ENCODE results near the gene CTSF.

The CTSF gene

GRCh38 chr11:66539870-66540213, 28.6 kb downstream of the CTSF start:
- no peak for DNase-seq (ENCODE audit: low read depth in 1 of 2, low spot score in 1 of 2)

DNA sequence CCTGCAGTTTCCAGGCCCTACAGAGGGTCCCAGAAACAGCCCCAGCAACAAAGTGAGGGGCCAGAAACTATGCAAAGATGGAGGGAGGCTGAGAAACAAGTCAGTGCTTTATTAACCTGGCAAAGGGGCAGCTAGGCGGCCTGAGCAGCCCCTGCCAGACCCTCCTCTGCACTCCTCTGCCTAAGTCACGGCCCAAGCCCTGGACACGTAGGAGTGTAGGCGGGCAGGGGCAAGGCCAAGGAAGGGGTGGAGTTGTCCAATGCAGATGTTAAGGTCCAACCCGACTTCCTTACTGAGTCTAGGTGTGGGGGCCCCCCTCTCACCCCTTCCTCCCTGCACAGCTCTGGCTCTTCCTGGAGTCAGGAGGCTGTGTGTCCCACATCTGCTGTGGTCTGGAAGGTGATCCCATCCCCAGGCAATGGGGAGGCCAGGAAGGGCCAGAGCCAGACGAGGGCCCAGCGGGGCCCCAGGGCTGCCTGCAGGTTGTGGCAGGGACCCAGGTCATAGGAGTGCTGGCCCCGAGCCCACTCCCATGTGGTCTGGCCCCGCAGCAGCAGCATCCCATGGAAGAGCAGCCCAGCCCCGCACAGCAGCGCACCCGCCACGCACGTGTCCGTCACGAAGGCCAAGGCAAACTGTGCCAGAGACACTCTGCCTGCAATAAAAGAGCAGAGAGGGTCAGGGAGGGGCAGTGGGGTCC, 29.1 kb downstream of the CTSF start:
- DNase-seq (ENCODE audit: low read depth in 1 of 2, low spot score in 1 of 2), result no peak

- DNase-seq (ENCODE audit: low read depth in 1 of 2, low spot score in 1 of 2), result no peak
Measured at GRCh38 chr11:66532784-66533183, 35.6 kb downstream of the CTSF start.

DNA sequence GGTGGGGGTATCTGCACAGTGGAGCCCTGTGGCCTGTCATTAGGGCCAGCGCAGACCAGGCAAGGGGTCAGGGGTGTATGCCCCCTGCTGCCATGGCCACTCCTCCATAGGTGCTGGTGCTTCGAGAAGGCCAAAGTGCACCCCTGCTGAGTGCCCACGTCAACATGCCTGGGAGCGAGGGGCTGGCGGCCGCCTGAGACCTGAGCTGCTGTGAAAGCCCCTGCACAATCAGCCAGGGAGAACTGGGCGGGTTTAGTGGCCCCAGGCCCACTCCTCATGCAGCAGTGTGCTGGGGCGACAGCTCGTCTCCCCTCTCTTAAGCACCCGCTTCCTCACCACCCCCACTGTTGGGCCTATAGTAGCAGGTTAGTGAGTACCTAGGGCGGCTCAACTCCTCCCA, 36.6 kb downstream of the CTSF start:
- DNase-seq (ENCODE audit: low read depth in 1 of 2, low spot score in 1 of 2), result no peak

DNA sequence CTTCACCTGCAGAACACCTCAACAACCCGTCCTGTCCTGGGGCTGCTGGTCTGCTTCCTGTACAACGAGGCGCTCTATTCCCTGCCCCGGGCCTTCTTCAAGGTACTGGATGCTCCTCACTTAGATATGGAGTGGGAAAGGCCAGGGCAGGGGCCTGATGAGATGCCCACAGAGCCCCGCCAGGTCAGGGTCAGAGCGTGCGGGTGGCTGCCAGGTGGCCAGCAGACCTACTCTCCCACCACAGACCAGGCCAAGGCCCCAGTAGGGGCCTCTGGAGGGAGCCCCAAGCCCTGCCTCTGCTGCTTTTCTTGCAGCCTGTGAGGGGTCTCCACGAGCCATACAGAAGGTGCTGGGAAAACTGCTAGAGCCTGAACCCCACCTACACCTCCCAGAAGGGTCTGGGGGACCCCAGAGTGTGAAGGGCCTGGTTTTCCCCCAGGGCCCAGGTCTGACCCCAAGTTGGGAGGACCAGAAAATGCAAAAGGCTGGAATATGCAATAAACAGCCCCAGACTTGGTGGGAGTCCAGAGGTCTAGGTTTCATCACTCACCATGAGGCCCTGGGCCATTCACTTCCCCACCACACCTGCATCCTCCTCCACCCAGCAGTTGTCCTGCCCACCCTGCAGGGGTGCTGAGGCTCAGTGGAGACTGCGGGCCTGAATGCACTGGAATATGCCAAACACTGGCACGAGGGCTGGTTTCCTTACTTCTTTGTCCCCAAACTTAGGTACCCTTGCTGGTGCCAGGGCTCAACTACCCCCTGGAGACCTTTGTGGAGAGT, 37.3 kb downstream of the CTSF start:
- DNase-seq (ENCODE audit: low read depth in 1 of 2, low spot score in 1 of 2), result no peak

DNA sequence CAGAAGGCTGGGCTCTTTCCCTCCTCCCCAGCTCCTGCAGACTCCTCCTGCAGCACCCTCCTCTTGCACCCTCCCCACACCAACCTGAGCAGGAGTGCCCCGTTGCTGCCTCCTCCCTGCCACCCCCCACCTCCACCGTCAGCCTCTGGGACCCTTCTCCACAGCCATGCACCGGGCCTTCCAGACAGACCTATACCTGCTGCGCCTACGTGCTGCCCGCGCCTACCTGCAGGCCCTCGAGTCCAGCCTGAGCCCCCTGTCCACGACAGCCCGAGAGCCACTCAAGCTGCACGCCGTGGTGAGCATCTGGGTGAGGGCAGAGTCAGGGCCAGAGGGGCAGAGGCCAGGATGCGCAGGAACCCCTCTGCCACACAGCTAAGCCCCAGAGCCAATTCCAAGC, 38.8 kb downstream of the CTSF start:
- DNase-seq (ENCODE audit: low read depth in 1 of 2, low spot score in 1 of 2), result no peak

- no peak for DNase-seq (ENCODE audit: low read depth in 1 of 2, low spot score in 1 of 2)
Measured at GRCh38 chr11:66529069-66529468, 39.3 kb downstream of the CTSF start.

DNA sequence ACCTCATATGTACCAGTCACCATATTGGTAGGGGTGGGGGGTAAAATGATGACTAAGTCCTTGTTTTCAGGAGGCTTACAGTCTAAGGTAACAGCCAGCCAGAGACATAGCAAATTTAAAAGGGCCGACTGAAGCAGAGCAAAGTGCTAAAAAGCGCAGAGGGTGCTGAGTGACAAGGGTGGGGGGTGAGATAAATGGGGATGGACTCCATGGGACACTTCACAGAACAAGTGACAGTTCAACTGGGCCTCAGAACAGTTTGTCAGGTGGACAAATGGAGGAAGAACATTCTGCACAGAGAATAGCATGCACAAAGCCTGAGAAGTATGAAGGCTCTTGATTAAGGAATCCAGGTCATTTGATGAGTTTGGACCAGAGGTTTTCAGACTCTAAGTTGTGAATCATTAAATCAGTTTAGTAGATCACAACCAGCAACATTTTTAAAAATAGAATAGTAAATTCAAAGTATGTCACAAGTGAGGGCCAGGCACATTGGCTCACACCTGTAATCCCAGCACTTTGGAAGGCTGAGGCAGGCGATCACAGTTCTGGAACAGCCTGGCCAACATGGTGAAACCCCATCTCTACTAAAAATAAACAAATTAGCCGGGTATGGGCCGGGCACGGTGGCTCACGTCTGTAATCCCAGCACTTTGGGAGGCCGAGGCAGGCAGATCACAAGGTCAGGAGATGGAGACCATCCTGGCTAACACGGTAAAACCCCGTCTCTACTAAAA, 43.9 kb downstream of the CTSF start:
- DNase-seq (ENCODE audit: low read depth in 1 of 2, low spot score in 1 of 2), result no peak

GRCh38 chr11:66523611-66524010, 44.8 kb downstream of the CTSF start:
- DNase-seq (ENCODE audit: low read depth in 1 of 2, low spot score in 1 of 2), result no peak
